H9 (cell line): Measurements from ENCODE around the gene DMP1. TPM values are rescaled to one million over a fixed set of nuclear protein-coding genes. Genes with fewer than 3 reads are reported as not detected.

Source experiments
- DNase-seq: peaks from one replicate; pipeline ENCODE4 v3.0.0-alpha.2; 2017
- H2AFZ ChIP-seq: one replicate; pipeline ENCODE4 v1.6.1; 2013; ENCODE audit warnings: mild to moderate bottlenecking, low read length, control low read depth, moderate library complexity
- H2AK5ac ChIP-seq: 2 replicates; pipeline ENCODE4 v1.6.1; 2013; ENCODE audit warnings: low read length, control low read depth, mixed read lengths; ENCODE audit not compliant: insufficient read length
- H2BK120ac ChIP-seq: one replicate; pipeline ENCODE4 v1.6.1; 2013; ENCODE audit warnings: low read depth, mild to moderate bottlenecking, low read length, control low read depth, inconsistent platforms; ENCODE audit not compliant: poor library complexity, severe bottlenecking
- H2BK12ac ChIP-seq: 2 replicates; pipeline ENCODE4 v1.6.1; 2013; ENCODE audit warnings: low read length, control low read depth, mixed read lengths, low read depth; ENCODE audit not compliant: insufficient read length
- H2BK15ac ChIP-seq: 2 replicates; pipeline ENCODE4 v1.6.1; 2013; ENCODE audit warnings: low read depth, low read length, control low read depth
- H2BK20ac ChIP-seq: one replicate; pipeline ENCODE4 v1.6.1; 2013; ENCODE audit warnings: low read depth, mild to moderate bottlenecking, low read length, control low read depth, inconsistent platforms; ENCODE audit not compliant: poor library complexity, severe bottlenecking
- H2BK5ac ChIP-seq: 2 replicates; pipeline ENCODE4 v1.6.1; 2013; ENCODE audit warnings: low read length, control low read depth, mixed read lengths; ENCODE audit not compliant: insufficient read length
- H3K14ac ChIP-seq: 2 replicates; pipeline ENCODE4 v1.6.1; 2013; ENCODE audit warnings: low read length, control low read depth; ENCODE audit not compliant: insufficient read depth
- H3K18ac ChIP-seq: 2 replicates; pipeline ENCODE4 v1.6.1; 2013; ENCODE audit warnings: low read depth, mild to moderate bottlenecking, mixed read lengths, low read length, control low read depth; ENCODE audit not compliant: insufficient read length
- H3K23ac ChIP-seq: 2 replicates; pipeline ENCODE4 v1.6.1; 2013; ENCODE audit warnings: low read length, control low read depth, mixed read lengths, low read depth; ENCODE audit not compliant: insufficient read length
- H3K23me2 ChIP-seq: 2 replicates; pipeline ENCODE4 v1.6.1; 2013; ENCODE audit warnings: low read depth, mild to moderate bottlenecking, mixed read lengths, low read length, control low read depth; ENCODE audit not compliant: insufficient read length, poor library complexity, severe bottlenecking
- H3K27ac ChIP-seq: 2 replicates; pipeline ENCODE4 v1.5.1; 2013; ENCODE audit warnings: low read length, control low read depth, mixed read lengths, low read depth; ENCODE audit not compliant: insufficient read length
- H3K27me3 ChIP-seq: 2 replicates; pipeline ENCODE4 v1.6.1; 2013; ENCODE audit warnings: low read length, control low read depth, inconsistent platforms; ENCODE audit not compliant: insufficient read depth
- H3K4ac ChIP-seq: 2 replicates; pipeline ENCODE4 v1.6.1; 2013; ENCODE audit warnings: low read depth, mild to moderate bottlenecking, control low read depth, inconsistent platforms, low read length, moderate library complexity
- H3K4me1 ChIP-seq: 2 replicates; pipeline ENCODE4 v1.6.1; 2013; ENCODE audit warnings: low read length, control low read depth, inconsistent platforms; ENCODE audit not compliant: insufficient read depth
- H3K4me2 ChIP-seq: 2 replicates; pipeline ENCODE4 v1.6.1; 2013; ENCODE audit warnings: low read length, control low read depth, mixed read lengths; ENCODE audit not compliant: insufficient read length, insufficient read depth
- H3K56ac ChIP-seq: 2 replicates; pipeline ENCODE4 v1.6.1; 2013; ENCODE audit warnings: low read depth, mild to moderate bottlenecking, mixed read lengths, low read length, control low read depth; ENCODE audit not compliant: insufficient read length
- H3K79me1 ChIP-seq: 2 replicates; pipeline ENCODE4 v1.6.1; 2013; ENCODE audit warnings: low read depth, mild to moderate bottlenecking, moderate library complexity, low read length, control low read depth, inconsistent platforms; ENCODE audit not compliant: insufficient read depth, poor library complexity, severe bottlenecking
- H3K79me2 ChIP-seq: 2 replicates; pipeline ENCODE4 v1.6.1; 2013; ENCODE audit warnings: low read length, control low read depth, inconsistent platforms; ENCODE audit not compliant: insufficient read depth
- H3K9ac ChIP-seq: 2 replicates; pipeline ENCODE4 v1.6.1; 2013; ENCODE audit warnings: low read length, control low read depth, mixed read lengths; ENCODE audit not compliant: insufficient read length; ENCODE audit errors: extremely low read depth
- H3K9me3 ChIP-seq: one replicate; pipeline ENCODE4 v1.6.1; 2013; ENCODE audit warnings: low read depth, low read length, inconsistent platforms; ENCODE audit not compliant: control insufficient read depth
- H3T11ph ChIP-seq: one replicate; pipeline ENCODE4 v1.6.1; 2013; ENCODE audit warnings: mild to moderate bottlenecking, low read length, control low read depth, inconsistent platforms
- H4K20me1 ChIP-seq: one replicate; pipeline ENCODE4 v1.6.1; 2013; ENCODE audit not compliant: control insufficient read depth, insufficient read length, insufficient read depth
- H4K5ac ChIP-seq: 2 replicates; pipeline ENCODE4 v1.6.1; 2013; ENCODE audit warnings: low read depth, mild to moderate bottlenecking, mixed read lengths, low read length, control low read depth; ENCODE audit not compliant: insufficient read length
- H4K8ac ChIP-seq: replicated peaks from 2 replicates; pipeline ENCODE4 v1.6.1; 2013; ENCODE audit warnings: low read length, control low read depth, mixed read lengths, low read depth; ENCODE audit not compliant: insufficient read length
- H4K91ac ChIP-seq: 2 replicates; pipeline ENCODE4 v1.6.1; 2013; ENCODE audit warnings: low read depth, mild to moderate bottlenecking, moderate library complexity, mixed read lengths, low read length, control low read depth; ENCODE audit not compliant: insufficient read length
- H3K27ac Mint-ChIP-seq, 3 experiments: 2 replicates in 2 of 3; 3 replicates in 1 of 3; pipeline ENCODE4 v1.8.0; 2020 to 2021; ENCODE audit warnings: mixed read lengths in 3 of 3, mild to moderate bottlenecking in 1 of 3, moderate library complexity in 1 of 3
- H3K27me3 Mint-ChIP-seq: 2 replicates; pipeline ENCODE4 v1.8.0; 2021; ENCODE audit warnings: low read depth, mild to moderate bottlenecking, moderate library complexity, mixed read lengths
- H3K36me3 Mint-ChIP-seq, 3 experiments: 2 replicates in 2 of 3; 3 replicates in 1 of 3; pipeline ENCODE4 v1.8.0; 2020 to 2021; ENCODE audit warnings: low read depth in 3 of 3, mixed read lengths in 3 of 3; ENCODE audit not compliant: insufficient read depth in 1 of 3
- H3K4me1 Mint-ChIP-seq, 2 experiments: 2 replicates each; pipeline ENCODE4 v1.8.0; 2020; ENCODE audit warnings: mixed read lengths in 2 of 2
- H3K4me3 Mint-ChIP-seq, 2 experiments: 2 replicates in 1 of 2; 3 replicates in 1 of 2; pipeline ENCODE4 v1.8.0; 2020 to 2021; ENCODE audit warnings: mild to moderate bottlenecking in 2 of 2, mixed read lengths in 2 of 2, moderate library complexity in 1 of 2
- H3K9me3 Mint-ChIP-seq, 2 experiments: 2 replicates in 1 of 2; 3 replicates in 1 of 2; pipeline ENCODE4 v1.8.0; 2020; ENCODE audit warnings: mild to moderate bottlenecking in 2 of 2, mixed read lengths in 2 of 2, moderate library complexity in 1 of 2
- CTCF ChIP-seq: fragments of 200-600 bp; sonication (generic); conservative IDR thresholded peaks from 3 replicates; pipeline ENCODE4 v1.8.0; 2021; ENCODE audit warnings: antibody characterized with exemption, mild to moderate bottlenecking
- WGBS: extraction: QIAGEN DNeasy Blood & Tissue Kit; methylation state at CpG from one replicate; pipeline ENCODE4 v1.1.7; 2013; ENCODE audit warnings: missing lambda C conversion rate, low lambda C conversion rate, mixed read lengths; ENCODE audit not compliant: insufficient read length; ENCODE audit errors: extremely low coverage; 5-methylcytosine and 5-hydroxymethylcytosine counted together
- total RNA-seq: library from RNA; stranded (reverse); gene quantifications from 2 replicates; pipeline ENCODE4 v1.2.1, GENCODE V29; 2021

The DMP1 gene
- total RNA-seq, 1 experiment from 2014 or later, result not detected

GRCh38 chr4:87633243-87633642 lies 16.8 kb upstream of the DMP1 start:
- H2BK5ac ChIP-seq, result no peak overlapping the region
- H3K56ac ChIP-seq, result no peak overlapping the region
- Mint-ChIP-seq H3K27me3 (peaks cover 1% of the 10 kb centered on the region), H3K36me3 (no peaks in the 10 kb centered on the region), H3K4me1 (peaks cover 0 to 2% of the 10 kb centered on the region in 2 experiments; a peak in 1 of 4 replicates), H3K4me3 (no peak overlapping the region), H3K9me3 (no peaks in the 10 kb centered on the region; a peak in 1 of 5 replicates), H3K27ac (no peak overlapping the region)
- H2BK12ac ChIP-seq, result no peak overlapping the region
- no peaks in the 10 kb centered on the region; the same call in 1 of the 2 replicates for H3K4me1 ChIP-seq
- no peak overlapping the region for H3K27ac ChIP-seq
- no peaks in the 10 kb centered on the region for H4K20me1 ChIP-seq
- H3K79me1 ChIP-seq, result no peaks in the 10 kb centered on the region
- H3K27me3 ChIP-seq, result no peaks in the 10 kb centered on the region
- no peak overlapping the region for H2BK120ac ChIP-seq
- H2BK20ac ChIP-seq, result no peak overlapping the region
- WGBS, result no CpG with 5 or more reads among the region's 2 CpGs
- H3K23ac ChIP-seq, result no peak overlapping the region
- DNase-seq, result no peak
- no peak overlapping the region for H4K91ac ChIP-seq
- H3T11ph ChIP-seq, result no peak overlapping the region
- no peak overlapping the region for H4K8ac ChIP-seq
- H3K23me2 ChIP-seq, result no peaks in the 10 kb centered on the region
- no peak overlapping the region for H3K4ac ChIP-seq
- H2AK5ac ChIP-seq, result no peak overlapping the region
- no peak overlapping the region for H2AFZ ChIP-seq
- no peak overlapping the region for H3K14ac ChIP-seq
- no peak overlapping the region for H3K18ac ChIP-seq
- H3K9ac ChIP-seq, result no peak overlapping the region
- H2BK15ac ChIP-seq, result no peak overlapping the region
- H4K5ac ChIP-seq, result no peak overlapping the region
- no peaks in the 10 kb centered on the region for H3K79me2 ChIP-seq
- H3K4me2 ChIP-seq, result no peak overlapping the region
- no peaks in the 10 kb centered on the region for H3K9me3 ChIP-seq
- TF ChIP-seq CTCF, result no peak
